ENCODE measurements around the gene SNX14. TPM values are rescaled to one million over a fixed set of nuclear protein-coding genes. Genes with fewer than 3 reads are reported as not detected.

Gene SNX14
- total RNA-seq, 1 donor from 2014 or later, result 33.7 TPM

DNA sequence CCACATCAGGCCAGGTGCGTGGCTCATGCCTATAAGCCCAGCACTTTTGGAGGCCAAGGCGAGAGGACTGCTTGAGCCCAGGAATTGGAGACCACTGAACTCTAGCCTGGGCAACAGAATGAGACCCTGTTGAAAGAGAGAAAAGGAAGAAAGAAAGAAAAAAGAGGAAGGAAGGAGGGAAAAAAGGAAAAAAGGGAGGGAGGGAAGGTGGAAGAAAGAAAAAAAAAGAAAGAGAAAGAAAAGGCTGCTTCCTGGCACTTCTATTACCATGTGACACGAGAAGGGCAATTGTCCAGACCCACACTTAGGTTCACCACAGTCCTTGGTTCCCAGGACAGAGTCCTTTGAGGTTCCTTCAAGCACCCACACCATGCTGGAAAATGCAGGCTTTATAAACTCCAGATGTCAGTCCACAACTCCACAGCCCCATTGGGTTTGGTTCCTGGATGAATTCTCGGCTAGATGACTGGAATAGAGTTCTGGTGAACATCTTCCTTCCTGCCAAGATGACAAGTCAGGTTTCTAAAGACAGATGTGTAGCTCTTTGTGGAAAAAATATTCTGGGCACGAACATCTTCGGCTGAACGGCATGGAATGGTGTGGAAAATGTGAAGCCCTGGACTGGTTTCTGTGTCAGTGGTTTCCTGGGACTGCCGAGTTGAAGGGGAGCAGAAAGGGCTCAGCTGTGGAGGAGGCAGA is 111.3 kb downstream of the SNX14 start:
- H3K4me1 ChIP-seq, result no peaks in the 10 kb centered on the region
- H3K36me3 ChIP-seq, result no peaks in the 10 kb centered on the region
- no peaks in the 10 kb centered on the region for H3K27me3 ChIP-seq (ENCODE audit: low read depth)
- no peaks in the 10 kb centered on the region for H3K9me3 ChIP-seq (replicated peaks)
- H3K27ac ChIP-seq (replicated peaks), result peak overlapping the region; percentile 51
- peak overlapping the region; percentile 6 for H3K4me3 ChIP-seq
- TF ChIP-seq, protein P1, sequence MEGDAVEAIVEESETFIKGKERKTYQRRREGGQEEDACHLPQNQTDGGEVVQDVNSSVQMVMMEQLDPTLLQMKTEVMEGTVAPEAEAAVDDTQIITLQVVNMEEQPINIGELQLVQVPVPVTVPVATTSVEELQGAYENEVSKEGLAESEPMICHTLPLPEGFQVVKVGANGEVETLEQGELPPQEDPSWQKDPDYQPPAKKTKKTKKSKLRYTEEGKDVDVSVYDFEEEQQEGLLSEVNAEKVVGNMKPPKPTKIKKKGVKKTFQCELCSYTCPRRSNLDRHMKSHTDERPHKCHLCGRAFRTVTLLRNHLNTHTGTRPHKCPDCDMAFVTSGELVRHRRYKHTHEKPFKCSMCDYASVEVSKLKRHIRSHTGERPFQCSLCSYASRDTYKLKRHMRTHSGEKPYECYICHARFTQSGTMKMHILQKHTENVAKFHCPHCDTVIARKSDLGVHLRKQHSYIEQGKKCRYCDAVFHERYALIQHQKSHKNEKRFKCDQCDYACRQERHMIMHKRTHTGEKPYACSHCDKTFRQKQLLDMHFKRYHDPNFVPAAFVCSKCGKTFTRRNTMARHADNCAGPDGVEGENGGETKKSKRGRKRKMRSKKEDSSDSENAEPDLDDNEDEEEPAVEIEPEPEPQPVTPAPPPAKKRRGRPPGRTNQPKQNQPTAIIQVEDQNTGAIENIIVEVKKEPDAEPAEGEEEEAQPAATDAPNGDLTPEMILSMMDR (IDR thresholded peaks at IDR 0.05; ENCODE audit: borderline replicate concordance), result no peak
- intact Hi-C loops (cut with micrococcal nuclease), result loop anchor here (5.0 kb wide), 1 partner anchor 125 kb away; no protein-coding TSS in a partner anchor
- no peak for DNase-seq

DNA sequence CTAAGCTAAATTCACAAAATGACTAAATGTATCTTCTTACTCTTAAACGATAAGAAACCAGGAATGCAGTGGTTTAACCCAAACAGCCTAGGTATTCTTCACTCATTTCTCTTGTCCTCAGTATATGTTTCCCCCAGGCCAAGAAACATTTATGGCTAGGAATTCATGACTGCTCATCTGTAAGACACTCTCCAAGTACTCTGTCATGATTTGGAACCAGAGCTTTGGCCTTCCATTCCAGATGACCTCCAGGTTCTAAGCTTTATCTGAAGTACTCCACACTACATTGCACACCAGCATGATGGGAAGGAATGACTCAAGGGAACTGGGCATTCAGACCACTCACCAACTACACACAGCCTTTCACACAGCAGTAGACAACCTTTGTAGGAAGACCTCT is 114.5 kb downstream of the SNX14 start:
- Histone ChIP-seq H3K4me3 (no peak overlapping the region), H3K27me3 (ENCODE audit: low read depth) (no peaks in the 10 kb centered on the region), H3K27ac (replicated peaks) (no peak overlapping the region), H3K36me3 (no peaks in the 10 kb centered on the region), H3K9me3 (replicated peaks) (peaks cover 14% of the 10 kb centered on the region), H3K4me1 (no peaks in the 10 kb centered on the region)
- intact Hi-C loops (cut with micrococcal nuclease), result no loop called here
- TF ChIP-seq, protein P1 (IDR thresholded peaks at IDR 0.05; ENCODE audit: borderline replicate concordance), result no peak
- DNase-seq, result no peak

DNA sequence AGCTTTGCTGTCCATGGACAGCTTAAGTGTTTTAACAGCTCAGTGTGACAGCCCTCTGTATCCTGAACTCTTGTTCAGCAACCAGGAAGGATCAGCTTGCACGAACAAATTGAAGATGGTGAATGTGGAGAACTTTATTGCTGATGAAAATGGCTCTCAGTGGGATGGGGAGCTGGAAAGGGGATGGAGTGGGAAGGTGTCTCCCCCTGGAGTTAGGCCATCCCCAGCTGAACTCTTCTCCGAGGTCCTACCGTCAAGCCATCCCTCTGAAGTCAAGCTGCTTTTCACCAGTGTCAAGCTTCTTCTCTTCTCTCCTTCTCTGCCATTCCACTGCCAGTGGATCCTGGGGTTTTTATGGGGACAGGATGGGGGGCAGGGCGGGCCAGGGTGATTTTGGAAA is 117.1 kb downstream of the SNX14 start:
- no peaks in the 10 kb centered on the region for H3K4me1 ChIP-seq

DNA sequence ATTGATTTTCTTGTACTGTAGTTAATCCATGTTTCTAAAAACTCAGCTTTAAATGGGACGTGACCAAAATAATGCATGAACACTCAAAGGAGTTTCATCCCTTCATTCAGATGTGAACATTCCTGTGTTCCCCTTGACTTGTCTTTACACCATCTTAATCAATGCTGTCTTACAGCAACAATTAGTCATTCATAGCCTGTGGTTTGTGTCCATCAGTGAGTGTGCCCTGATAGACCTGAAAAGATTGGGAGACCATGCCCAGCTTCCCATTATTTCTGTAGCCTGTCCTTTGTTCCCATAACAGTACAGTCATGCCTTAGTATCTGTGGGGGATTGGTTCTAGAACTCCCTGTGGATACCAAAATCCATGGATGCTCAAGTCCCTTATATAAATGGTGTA is 119.9 kb downstream of the SNX14 start:
- DNase-seq, result no peak
- H3K36me3 ChIP-seq, result no peaks in the 10 kb centered on the region
- H3K9me3 ChIP-seq (replicated peaks), result peaks cover 14% of the 10 kb centered on the region
- intact Hi-C loops (cut with micrococcal nuclease), result no loop called here
- no peak overlapping the region for H3K27ac ChIP-seq (replicated peaks)
- no peak overlapping the region for H3K4me3 ChIP-seq
- H3K27me3 ChIP-seq (ENCODE audit: low read depth), result no peaks in the 10 kb centered on the region
- TF ChIP-seq, protein P1 (IDR thresholded peaks at IDR 0.05; ENCODE audit: borderline replicate concordance), result no peak
- H3K4me1 ChIP-seq, result no peaks in the 10 kb centered on the region

More for the DNA sequence above, 117.1 kb downstream of the SNX14 start:
- Histone ChIP-seq H3K27ac (replicated peaks) (no peak overlapping the region), H3K36me3 (no peaks in the 10 kb centered on the region), H3K9me3 (replicated peaks) (peaks cover 14% of the 10 kb centered on the region), H3K27me3 (ENCODE audit: low read depth) (no peaks in the 10 kb centered on the region), H3K4me3 (no peak overlapping the region)
- TF ChIP-seq, protein P1 (IDR thresholded peaks at IDR 0.05; ENCODE audit: borderline replicate concordance), result no peak
- intact Hi-C loops (cut with micrococcal nuclease), result no loop called here
- no peak for DNase-seq

DNA sequence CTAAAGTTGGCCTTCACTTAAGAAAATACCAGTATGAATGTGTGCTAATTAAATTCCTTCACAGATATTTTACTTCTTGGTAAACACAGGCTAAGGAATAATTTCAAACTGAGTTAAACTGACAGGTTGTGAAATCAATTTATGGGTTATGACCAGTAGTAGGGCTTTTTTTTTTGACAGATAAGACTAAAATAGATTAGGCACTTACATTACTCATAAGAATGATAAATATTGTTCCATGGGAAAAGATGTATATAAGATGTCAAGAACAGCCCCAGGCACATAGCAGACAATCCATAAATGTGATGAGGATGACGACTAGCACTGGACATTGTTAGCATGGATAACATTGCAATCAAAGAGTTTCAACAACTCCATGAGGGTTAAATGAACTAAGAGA is 120.9 kb downstream of the SNX14 start:
- Histone ChIP-seq H3K4me3 (no peak overlapping the region), H3K27me3 (ENCODE audit: low read depth) (no peaks in the 10 kb centered on the region), H3K36me3 (no peaks in the 10 kb centered on the region), H3K4me1 (no peaks in the 10 kb centered on the region), H3K9me3 (replicated peaks) (peaks cover 14% of the 10 kb centered on the region), H3K27ac (replicated peaks) (no peak overlapping the region)
- intact Hi-C loops (cut with micrococcal nuclease), result no loop called here
- TF ChIP-seq, protein P1 (IDR thresholded peaks at IDR 0.05; ENCODE audit: borderline replicate concordance), result no peak
- no peak for DNase-seq

All from left ventricle myocardium inferior (tissue), 1 donor.